ENCODE results near the gene OR5AK2.
"Not testable (repeated sequence)": the region's sequence is repeated elsewhere in the genome, so short reads cannot be mapped to it uniquely, and the experiment has no call there.

Gene OR5AK2, protein sequence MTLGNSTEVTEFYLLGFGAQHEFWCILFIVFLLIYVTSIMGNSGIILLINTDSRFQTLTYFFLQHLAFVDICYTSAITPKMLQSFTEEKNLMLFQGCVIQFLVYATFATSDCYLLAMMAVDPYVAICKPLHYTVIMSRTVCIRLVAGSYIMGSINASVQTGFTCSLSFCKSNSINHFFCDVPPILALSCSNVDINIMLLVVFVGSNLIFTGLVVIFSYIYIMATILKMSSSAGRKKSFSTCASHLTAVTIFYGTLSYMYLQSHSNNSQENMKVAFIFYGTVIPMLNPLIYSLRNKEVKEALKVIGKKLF

DNA sequence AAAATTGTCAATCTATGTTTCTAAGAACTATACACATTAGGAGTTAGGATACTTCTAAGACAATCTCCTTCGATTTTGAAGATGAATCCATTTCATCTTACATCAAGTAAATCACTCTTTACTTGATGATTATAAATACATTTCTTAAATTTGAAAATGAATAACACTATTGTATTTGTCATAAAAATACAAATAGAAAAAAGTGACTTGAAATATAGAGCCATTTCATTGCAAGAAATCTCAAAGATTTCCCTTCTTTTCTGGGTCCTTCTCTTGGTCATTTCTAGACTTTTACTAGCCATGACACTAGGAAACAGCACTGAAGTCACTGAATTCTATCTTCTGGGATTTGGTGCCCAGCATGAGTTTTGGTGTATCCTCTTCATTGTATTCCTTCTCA lies at the start of gene OR5AK2:
Gene OR5AK2 (plus strand): TSS at position 301 of the 400 bp plus-strand sequence. CDS start 0 bp downstream, at position 301.
- DNase-seq: no peak

GRCh38 chr11:56945526-56945925 lies 43.2 kb upstream of the OR5AK2 start:
- not testable (repeated sequence) for DNase-seq

DNA sequence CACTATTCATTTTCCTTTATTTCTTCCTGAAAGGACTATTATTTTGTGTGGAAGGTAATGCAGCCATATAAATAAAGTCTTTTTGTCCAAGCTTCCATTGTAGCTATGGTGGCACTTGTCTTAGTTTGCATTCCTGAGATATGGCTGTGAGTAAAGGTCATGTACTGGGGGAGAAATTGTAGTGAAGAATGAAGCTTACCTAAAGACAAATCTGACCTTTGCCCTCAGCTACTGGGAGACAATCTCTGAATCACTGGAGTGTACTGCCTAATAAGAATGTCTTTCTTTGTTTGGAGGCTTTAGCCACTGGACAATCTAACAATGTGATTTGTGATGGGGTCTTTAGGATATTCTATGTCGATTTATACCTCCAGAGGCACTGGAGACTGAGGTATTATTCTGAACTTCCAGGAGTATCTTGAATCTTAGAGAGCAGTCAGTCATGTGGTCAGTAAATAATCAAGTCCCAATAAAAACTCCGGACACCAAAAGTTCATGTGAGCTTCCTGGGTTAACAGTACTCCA lies 39.7 kb upstream of the OR5AK2 start:
- DNase-seq: no peak

DNA sequence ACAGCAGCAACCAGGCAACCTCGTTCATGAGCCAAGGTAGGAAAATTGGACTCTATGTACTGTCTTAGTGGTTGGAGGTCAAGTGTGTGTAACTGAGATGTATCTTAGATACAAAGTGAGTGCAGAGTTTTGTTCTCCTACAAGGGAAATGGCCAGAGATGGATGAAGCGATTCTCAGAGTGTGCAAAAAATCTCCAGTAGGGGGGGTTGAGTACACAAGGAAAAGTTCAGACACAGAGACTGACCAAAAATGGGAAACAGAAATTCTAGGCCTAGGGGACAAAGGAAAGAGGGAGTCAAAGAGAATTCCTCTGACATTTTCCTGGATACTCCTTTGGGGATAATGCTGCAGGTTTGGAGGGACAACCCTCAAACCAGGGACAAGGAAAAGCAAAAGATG lies 38.2 kb upstream of the OR5AK2 start:
- no peak for DNase-seq

GRCh38 chr11:56953907-56954306 lies 34.8 kb upstream of the OR5AK2 start:
- DNase-seq: not testable (repeated sequence)

DNA sequence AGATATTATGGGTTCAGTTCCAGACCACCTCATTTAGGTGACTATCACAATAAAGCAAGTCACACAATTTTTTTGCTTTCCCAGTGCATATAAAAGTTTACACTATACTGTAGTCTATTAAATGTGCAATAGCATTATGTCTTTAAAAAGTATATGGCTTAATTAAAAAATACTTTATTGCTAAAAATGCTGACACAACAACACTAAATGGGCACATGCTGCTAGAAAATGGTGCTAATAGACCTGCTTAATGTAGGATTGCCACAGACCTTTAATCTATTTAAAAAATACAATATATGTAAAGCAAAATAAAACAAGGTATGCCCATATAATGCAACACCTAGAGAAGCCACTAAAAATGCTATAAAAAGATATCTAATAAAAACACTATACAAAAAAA lies 27.1 kb upstream of the OR5AK2 start:
- DNase-seq: no peak

- no peak for DNase-seq
Measured at GRCh38 chr11:56967726-56968125, 21.0 kb upstream of the OR5AK2 start.

DNA sequence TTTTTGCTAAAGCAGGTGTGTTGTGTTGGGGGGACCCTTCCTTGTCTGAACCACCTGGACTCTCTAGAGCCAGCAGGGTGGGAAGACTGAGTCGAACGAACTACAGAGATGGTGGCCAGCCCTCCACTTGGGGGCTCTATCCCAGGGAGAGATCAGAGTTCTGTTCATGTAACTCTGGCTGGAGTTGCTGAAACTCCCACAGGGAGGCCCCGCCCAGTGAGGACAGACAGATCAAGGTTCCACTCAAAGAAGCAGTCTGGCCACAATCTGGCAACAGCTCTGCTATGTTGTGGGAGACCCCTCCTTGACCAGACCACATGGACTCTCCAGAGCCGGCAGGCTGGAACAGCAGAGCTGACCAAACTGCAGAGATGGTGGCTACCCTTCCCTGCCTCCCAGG lies 20.2 kb upstream of the OR5AK2 start:
- DNase-seq: no peak

DNA sequence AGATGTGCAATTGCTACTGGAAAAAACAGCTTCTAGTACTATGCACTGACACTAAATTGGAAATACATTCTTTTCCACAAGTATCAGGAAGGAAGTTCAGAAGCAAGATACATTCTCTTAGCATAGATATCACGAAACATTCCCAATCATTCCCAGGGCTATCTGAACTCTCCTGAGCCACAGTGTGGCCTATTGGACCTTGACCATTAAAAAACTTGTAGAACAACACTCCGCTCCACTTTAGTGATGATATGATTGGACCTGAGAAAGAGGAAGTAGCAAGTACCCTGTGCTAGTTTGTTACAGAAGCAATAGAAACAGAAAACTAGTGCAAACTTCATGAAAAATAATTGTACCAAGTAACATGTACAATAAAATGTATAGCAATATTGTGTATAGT lies 11.4 kb upstream of the OR5AK2 start:
- DNase-seq: no peak

- DNase-seq: no peak
Measured at GRCh38 chr11:56990702-56991101, 2.0 kb downstream of the OR5AK2 start.

- DNase-seq: no peak
Measured at GRCh38 chr11:56994532-56994931, 5.8 kb downstream of the OR5AK2 start.

DNA sequence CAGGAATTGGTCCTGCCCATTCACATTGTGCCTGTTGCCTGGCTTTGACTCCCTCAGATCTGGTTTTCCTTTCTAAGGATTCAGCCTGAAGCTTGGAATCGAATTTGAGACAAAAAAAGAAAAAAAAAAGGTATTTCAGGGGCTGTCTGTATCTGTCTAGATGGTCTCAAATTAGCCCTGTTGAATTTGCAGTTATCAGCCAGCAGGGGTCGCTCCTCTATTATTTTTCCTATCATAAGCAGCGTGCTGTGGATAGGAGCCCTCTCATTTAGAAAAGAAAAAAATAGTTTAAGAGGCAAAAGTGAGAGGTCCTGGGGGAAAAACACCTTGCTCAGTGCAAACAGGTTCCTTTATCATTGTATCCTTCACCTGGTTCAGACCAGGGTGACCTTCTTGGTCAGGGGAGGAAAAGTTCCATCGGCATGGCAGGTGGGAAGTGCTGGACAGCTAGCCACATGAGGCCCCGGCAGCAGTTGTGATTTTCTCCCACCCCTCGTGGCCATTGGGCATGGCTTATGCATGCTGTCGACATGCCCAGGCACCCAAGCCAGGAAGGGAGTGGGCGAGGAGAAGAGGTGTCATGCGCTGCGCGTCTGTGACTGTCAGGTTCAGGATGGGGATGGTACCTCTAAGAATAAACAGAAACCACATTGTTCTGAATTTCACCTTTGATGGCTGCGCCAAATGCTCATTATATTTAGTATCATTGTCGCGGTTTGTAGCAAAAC lies 13.1 kb downstream of the OR5AK2 start:
- DNase-seq: no peak

DNA sequence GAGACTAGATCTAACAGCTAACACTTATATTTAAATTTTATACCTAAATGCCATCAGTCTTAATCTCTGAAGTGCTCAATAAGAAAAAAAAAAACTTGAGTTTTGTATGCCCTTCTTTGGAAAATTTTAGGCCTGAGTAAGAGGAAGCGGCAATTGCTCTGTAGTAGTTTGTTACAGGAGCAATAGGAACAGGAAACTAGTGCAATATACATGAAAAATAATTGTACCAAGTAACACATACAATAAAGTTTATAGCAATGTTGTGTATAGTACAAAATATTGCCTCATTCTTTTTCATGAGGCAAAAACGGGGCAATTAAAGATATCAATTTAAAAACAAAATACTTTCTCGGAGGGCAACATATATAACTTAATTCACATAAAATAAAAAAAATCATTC lies 19.7 kb downstream of the OR5AK2 start:
- DNase-seq: no peak

DNA sequence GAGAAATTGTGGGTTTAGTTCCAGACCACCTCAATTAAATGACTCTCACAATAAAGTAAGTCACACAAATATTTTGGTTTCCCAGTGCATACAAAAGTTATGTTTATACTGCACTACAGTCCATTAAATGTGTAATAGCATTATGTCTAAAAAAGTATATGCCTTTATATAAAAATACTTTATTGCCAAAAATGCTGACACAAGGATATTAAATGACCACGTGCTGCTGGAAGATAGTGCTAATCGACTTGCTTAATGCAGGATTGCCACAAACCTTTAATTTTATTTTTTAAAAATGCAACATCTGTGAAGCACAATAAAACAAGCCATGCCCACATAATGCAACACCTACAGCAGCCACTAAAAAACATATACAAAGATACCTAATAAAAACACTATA lies 27.0 kb downstream of the OR5AK2 start:
- DNase-seq: no peak

GRCh38 chr11:57031556-57031955 lies 42.8 kb downstream of the OR5AK2 start:
- DNase-seq: no peak
